B cell (primary cell): ENCODE data around the gene FANCC. TPM values are rescaled to one million over a fixed set of nuclear protein-coding genes. Genes with fewer than 3 reads are reported as not detected.

Experiments
- ATAC-seq: fragments of 200-7000 bp; cut with Tn5 transposase; one replicate; pipeline ENCODE4 v1.10.0; 2021; ENCODE audit warnings: low read depth, mild to moderate bottlenecking, moderate number of reproducible peaks, moderate library complexity
- CTCF ChIA-PET: fragments of 350-600 bp; sonication (Branson Sonifier 250); formaldehyde crosslinking; loops from one replicate; lab custom pipeline; 2021; ENCODE audit warnings: antibody characterized with exemption, inconsistent platforms; lab: Charles Lee
- POLR2A ChIA-PET: fragments of 350-600 bp; sonication (Branson Sonifier 250); formaldehyde crosslinking; loops from one replicate; lab custom pipeline; 2021; ENCODE audit warnings: antibody characterized with exemption; lab: Charles Lee
- DNase-seq: peaks from one replicate; pipeline ENCODE4 v3.0.0; 2013
- H2AFZ ChIP-seq: 2 replicates; pipeline ENCODE4 v1.6.1; 2012; ENCODE audit warnings: mild to moderate bottlenecking, low read depth, low read length; ENCODE audit not compliant: insufficient read depth, poor library complexity, severe bottlenecking
- H3K27ac ChIP-seq, 2 donors: 1 replicate in 1 of 2; 2 replicates in 1 of 2; pipeline ENCODE4 v1.5.1; 2012 to 2013; ENCODE audit warnings: low read length in 2 of 2, mild to moderate bottlenecking in 2 of 2, moderate library complexity in 1 of 2
- H3K27me3 ChIP-seq, 4 experiments: fragments of 200-600 bp in 1 of 4; sonication (generic) in 1 of 4; replicated peaks in 1 of 4; 1 replicate in 2 of 4; 2 replicates in 2 of 4; pipeline versions ENCODE4 v1.6.1 to v1.7.0; 2013 to 2016; ENCODE audit warnings: low read length in 3 of 4, mild to moderate bottlenecking in 2 of 4, mixed read lengths in 1 of 4, moderate library complexity in 1 of 4; ENCODE audit not compliant: insufficient read depth in 4 of 4, control insufficient read depth in 3 of 4; ENCODE audit errors: control extremely low read depth in 1 of 4
- H3K36me3 ChIP-seq, 2 experiments: replicated peaks in 1 of 2; 1 replicate in 1 of 2; 2 replicates in 1 of 2; pipeline versions ENCODE4 v1.6.1 to v1.7.1; 2013; ENCODE audit warnings: low read length in 1 of 2; ENCODE audit not compliant: insufficient read depth in 2 of 2, control insufficient read depth in 1 of 2; ENCODE audit errors: control extremely low read depth in 1 of 2, extremely low read depth in 1 of 2
- H3K4me1 ChIP-seq, 2 donors: fragments of 200-600 bp in 1 of 2; sonication (generic) in 1 of 2; 1 replicate in 1 of 2; 2 replicates in 1 of 2; pipeline versions ENCODE4 v1.5.1 to v1.6.1; 2013 to 2017; ENCODE audit warnings: low read length in 2 of 2; ENCODE audit not compliant: control insufficient read depth in 2 of 2, insufficient read depth in 2 of 2
- H3K4me2 ChIP-seq: replicated peaks from 2 replicates; pipeline ENCODE3; 2012; ENCODE audit warnings: mild to moderate bottlenecking, low read depth, low read length; ENCODE audit not compliant: poor library complexity, severe bottlenecking
- H3K4me3 ChIP-seq, 5 experiments: fragments of 200-600 bp in 1 of 5; sonication (generic) in 1 of 5; 1 replicate in 3 of 5; 2 replicates in 2 of 5; pipeline versions ENCODE4 v1.5.1 to v1.7.0; 2011 to 2016; ENCODE audit warnings: low read length in 4 of 5, mild to moderate bottlenecking in 4 of 5, low read depth in 2 of 5, control low read depth in 1 of 5, moderate library complexity in 1 of 5; ENCODE audit not compliant: insufficient read depth in 1 of 5; ENCODE audit errors: control extremely low read depth in 1 of 5, extremely low read depth in 1 of 5
- H3K79me2 ChIP-seq: fragments of 200-600 bp; sonication (generic); one replicate; pipeline ENCODE4 v1.6.0; 2016; ENCODE audit warnings: low read length; ENCODE audit not compliant: control insufficient read depth, insufficient read depth
- H3K9ac ChIP-seq: fragments of 200-600 bp; sonication (generic); 2 replicates; pipeline ENCODE4 v1.6.1; 2017; ENCODE audit warnings: mild to moderate bottlenecking, low read length, moderate library complexity
- H3K9me3 ChIP-seq, 3 donors: one replicate each; pipeline versions ENCODE4 v1.6.1 to v1.7.1; 2013; ENCODE audit warnings: low read length in 2 of 3; ENCODE audit not compliant: control insufficient read depth in 2 of 3, insufficient read depth in 1 of 3; ENCODE audit errors: control extremely low read depth in 1 of 3
- H4K20me1 ChIP-seq: 2 replicates; pipeline ENCODE4 v1.6.0; 2012; ENCODE audit warnings: mild to moderate bottlenecking, low read length; ENCODE audit not compliant: insufficient read depth, control insufficient read depth, poor library complexity, severe bottlenecking
- H3K27ac Mint-ChIP-seq: one replicate; pipeline ENCODE4 v1.8.0; 2021; ENCODE audit warnings: mixed read lengths
- H3K27me3 Mint-ChIP-seq: one replicate; pipeline ENCODE4 v1.8.0; 2021; ENCODE audit warnings: mixed read lengths
- H3K4me1 Mint-ChIP-seq: one replicate; pipeline ENCODE4 v1.8.0; 2021; ENCODE audit warnings: mixed read lengths
- H3K4me3 Mint-ChIP-seq: one replicate; pipeline ENCODE4 v1.8.0; 2021; ENCODE audit warnings: mixed read lengths
- H3K9me3 Mint-ChIP-seq: one replicate; pipeline ENCODE4 v1.8.0; 2022; ENCODE audit warnings: mixed read lengths; ENCODE audit not compliant: insufficient read depth
- CTCF ChIP-seq: fragments of 200-600 bp; IDR thresholded peaks from one replicate; pipeline ENCODE4 v1.8.0; 2022; ENCODE audit warnings: antibody characterized with exemption, mild to moderate bottlenecking
- EZH2 ChIP-seq: IDR thresholded peaks from 2 replicates; pipeline ENCODE4 v1.6.1; 2012; ENCODE audit warnings: borderline replicate concordance, low read depth, mild to moderate bottlenecking, moderate library complexity, low read length; ENCODE audit not compliant: insufficient read depth, poor library complexity, severe bottlenecking
- WGBS: methylation state at CpG from one replicate; pipeline ENCODE4 v1.1.5; 2013; ENCODE audit warnings: missing lambda C conversion rate; ENCODE audit not compliant: insufficient coverage; 5-methylcytosine and 5-hydroxymethylcytosine counted together
- intact Hi-C: fragments of 100-400 bp; cut with micrococcal nuclease; formaldehyde crosslinking; loops from one replicate; pipeline ENCODE4 v1.10.0; 2022
- polyA plus RNA-seq: library from polyadenylated mRNA; depleted of rRNA; stranded (reverse); fragments of >200 nt; gene quantifications from 2 replicates; pipeline ENCODE4 v1.2.3, GENCODE V29; 2012
- total RNA-seq, 2 donors: library from RNA; stranded (reverse); fragments of 120-200 nt in 1 of 2; gene quantifications; 1 replicate in 1 of 2; 2 replicates in 1 of 2; pipeline versions ENCODE4 v1.2.3 to v1.2.4, GENCODE V29; 2013 to 2022

The FANCC gene
- total and polyA plus RNA-seq, 2 donors (not counting 1 experiment from before 2014, with no cell fraction given) = 1.8 to 11.1 TPM

GRCh38 chr9:95127249-95128176 is 190.0 kb downstream of the FANCC start:
- peaks cover 2% of the 10 kb centered on the region for H3K4me1 Mint-ChIP-seq
- H3K9ac ChIP-seq = no peak overlapping the region
- no peaks in the 10 kb centered on the region for H4K20me1 ChIP-seq
- peak overlapping the region; percentile 32 for H3K4me2 ChIP-seq
- POLR2A ChIA-PET = no interaction called here
- no peaks in the 10 kb centered on the region for H3K36me3 ChIP-seq
- no peaks in the 10 kb centered on the region for H3K79me2 ChIP-seq
- H3K27me3 Mint-ChIP-seq = no peaks in the 10 kb centered on the region
- peaks cover 0 to 5% of the 10 kb centered on the region in 2 donors for H3K4me1 ChIP-seq
- H3K4me3 Mint-ChIP-seq = no peak overlapping the region
- DNase-seq (peak; percentile 66), ATAC-seq (peak; percentile 89)
- intact Hi-C loops = no loop called here
- H3K27ac Mint-ChIP-seq = no peak overlapping the region
- H3K4me3 ChIP-seq = no peak overlapping the region
- no peaks in the 10 kb centered on the region for H3K27me3 ChIP-seq
- TF ChIP-seq EZH2 (no peak), CTCF (peak; percentile 86)
- CTCF ChIA-PET = interaction anchor here (0.5 to 9.4 kb wide), 25 partner anchors 8 to 614 kb away, joined by 3 to 314 read pairs (median 4); no protein-coding TSS in a partner anchor
- H3K27ac ChIP-seq = no peak overlapping the region
- peak overlapping the region; percentile 26 for H2AFZ ChIP-seq
- H3K9me3 ChIP-seq = no peaks in the 10 kb centered on the region
- no peaks in the 10 kb centered on the region for H3K9me3 Mint-ChIP-seq
- WGBS = 30% methylated on average over 32 of the region's 35 CpGs

GRCh38 chr9:95126739-95127138 is 190.8 kb downstream of the FANCC start:
- Histone ChIP-seq H3K36me3 (no peaks in the 10 kb centered on the region), H3K79me2 (no peaks in the 10 kb centered on the region), H3K9ac (no peak overlapping the region), H3K27me3 (no peaks in the 10 kb centered on the region), H3K27ac (no peak overlapping the region), H3K9me3 (no peaks in the 10 kb centered on the region), H2AFZ (no peak overlapping the region), H3K4me3 (no peak overlapping the region), H3K4me1 (peaks cover 0 to 5% of the 10 kb centered on the region in 2 donors), H3K4me2 (no peak overlapping the region), H4K20me1 (no peaks in the 10 kb centered on the region)
- DNase-seq (no peak), ATAC-seq (no peak)
- Mint-ChIP-seq H3K4me1 (peaks cover 2% of the 10 kb centered on the region), H3K4me3 (no peak overlapping the region), H3K27ac (no peak overlapping the region), H3K27me3 (no peaks in the 10 kb centered on the region), H3K9me3 (no peaks in the 10 kb centered on the region)
- no peak for TF ChIP-seq CTCF
- TF ChIP-seq EZH2 = no peak
- POLR2A ChIA-PET = no interaction called here
- CTCF ChIA-PET = interaction anchor here (0.5 to 9.4 kb wide), 13 partner anchors 8 to 456 kb away, joined by 3 to 314 read pairs (median 7); no protein-coding TSS in a partner anchor
- intact Hi-C loops = no loop called here
- WGBS = 100% methylated on average over 4 of the region's 9 CpGs
